PFSK-1 (cell line): ENCODE data around the gene CD24.

Source experiments
- FOXP2 ChIP-seq: optimal IDR thresholded peaks from 2 replicates; pipeline ENCODE3; 2011; ENCODE audit warnings: borderline replicate concordance, control low read depth, inconsistent platforms; ENCODE audit not compliant: insufficient read depth; ENCODE audit errors: extremely low read length, extremely low read depth
- POLR2AphosphoS5 ChIP-seq: IDR thresholded peaks from 2 replicates; pipeline ENCODE4 v1.6.1; 2012; ENCODE audit warnings: low read depth, mild to moderate bottlenecking, control low read depth, low read length, moderate library complexity
- REST ChIP-seq, 2 experiments: IDR thresholded peaks; 2 replicates each; pipeline versions ENCODE4 v1.6.1 to v1.8.0; 2011 to 2012; ENCODE audit warnings: low read depth in 2 of 2, low read length in 2 of 2, control low read depth in 1 of 2, inconsistent platforms in 1 of 2, mild to moderate bottlenecking in 1 of 2, moderate library complexity in 1 of 2; ENCODE audit not compliant: insufficient read depth in 1 of 2
- SIN3A ChIP-seq: IDR thresholded peaks from 2 replicates; pipeline ENCODE4 v1.6.1; 2012; ENCODE audit warnings: mild to moderate bottlenecking, low read length, moderate library complexity, borderline replicate concordance; ENCODE audit not compliant: insufficient read depth
- TAF1 ChIP-seq: IDR thresholded peaks from 2 replicates; pipeline ENCODE4 v1.6.1; 2012; ENCODE audit warnings: low read length, control low read depth, borderline replicate concordance; ENCODE audit not compliant: insufficient read depth

- TF ChIP-seq POLR2AphosphoS5 (no peak), SIN3A (no peak), TAF1 (no peak), FOXP2 (no peak), REST (IDR thresholded peaks at IDR 0.05; ENCODE audit: insufficient read depth in 1 of 2, low read depth in 2 of 2, low read length in 2 of 2) (peak; percentile 89 to 99)
These were observed 46.8 kb downstream of the CD24 start for GRCh38 chr6:106927531-106928398.
